ENCODE data around the gene RFX2.

- TF ChIP-seq POLR2A (IDR thresholded peaks at IDR 0.05; ENCODE audit: low read length) (no peak), BHLHE40 (IDR thresholded peaks at IDR 0.05; ENCODE audit: low read depth, low read length) (no peak), NFE2L2 (conservative IDR thresholded peaks at IDR 0.05; ENCODE audit: low read length) (no peak), SMC3 (IDR thresholded peaks at IDR 0.05) (no peak), CTCF (IDR thresholded peaks at IDR 0.05) (no peak), TFCP2L1 (CRISPR knock-in tag; IDR thresholded peaks at IDR 0.05) (no peak), MAX (IDR thresholded peaks at IDR 0.05) (no peak)
Measured at GRCh38 chr19:6086068-6086788, 24.1 kb downstream of the RFX2 start.
